ENCODE results near the gene TRPC6. TPM values are rescaled to one million over a fixed set of nuclear protein-coding genes. Genes with fewer than 3 reads are reported as not detected.

The TRPC6 gene
- total and polyA plus RNA-seq, 7 donors, result 0.04 to 1.1 (median 0.21) TPM

- WGBS, 3 donors, result 49 to 71% (median 54%) methylated on average over 1 of the region's 1 CpG
- Histone ChIP-seq H3K36me3 (ENCODE audit: insufficient read depth in 1 of 2, low read depth in 1 of 2) (no peaks in the 10 kb centered on the region), H3K4me3 (no peak overlapping the region), H3K9me3 (no peaks in the 10 kb centered on the region), H3K4me1 (no peaks in the 10 kb centered on the region), H3K27ac (no peak overlapping the region), H3K27me3 (ENCODE audit: insufficient read depth in 3 of 3, low read length in 2 of 3) (no peaks in the 10 kb centered on the region)
- intact Hi-C loops (cut with DNase I), result no loop called here
- TF ChIP-seq, protein P1, sequence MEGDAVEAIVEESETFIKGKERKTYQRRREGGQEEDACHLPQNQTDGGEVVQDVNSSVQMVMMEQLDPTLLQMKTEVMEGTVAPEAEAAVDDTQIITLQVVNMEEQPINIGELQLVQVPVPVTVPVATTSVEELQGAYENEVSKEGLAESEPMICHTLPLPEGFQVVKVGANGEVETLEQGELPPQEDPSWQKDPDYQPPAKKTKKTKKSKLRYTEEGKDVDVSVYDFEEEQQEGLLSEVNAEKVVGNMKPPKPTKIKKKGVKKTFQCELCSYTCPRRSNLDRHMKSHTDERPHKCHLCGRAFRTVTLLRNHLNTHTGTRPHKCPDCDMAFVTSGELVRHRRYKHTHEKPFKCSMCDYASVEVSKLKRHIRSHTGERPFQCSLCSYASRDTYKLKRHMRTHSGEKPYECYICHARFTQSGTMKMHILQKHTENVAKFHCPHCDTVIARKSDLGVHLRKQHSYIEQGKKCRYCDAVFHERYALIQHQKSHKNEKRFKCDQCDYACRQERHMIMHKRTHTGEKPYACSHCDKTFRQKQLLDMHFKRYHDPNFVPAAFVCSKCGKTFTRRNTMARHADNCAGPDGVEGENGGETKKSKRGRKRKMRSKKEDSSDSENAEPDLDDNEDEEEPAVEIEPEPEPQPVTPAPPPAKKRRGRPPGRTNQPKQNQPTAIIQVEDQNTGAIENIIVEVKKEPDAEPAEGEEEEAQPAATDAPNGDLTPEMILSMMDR (IDR thresholded peaks at IDR 0.05), result no peak
- no peak for ATAC-seq
- DNase-seq, result no peak
Observed at GRCh38 chr11:101498891-101499290, 84.9 kb downstream of the TRPC6 start.

- no peaks in the 10 kb centered on the region for H3K36me3 ChIP-seq (ENCODE audit: insufficient read depth in 1 of 2, low read depth in 1 of 2)
- no peak overlapping the region for H3K27ac ChIP-seq
- H3K4me1 ChIP-seq, result no peaks in the 10 kb centered on the region
- intact Hi-C loops (cut with DNase I), result no loop called here
- DNase-seq (no peak), ATAC-seq (no peak)
- H3K4me3 ChIP-seq, result no peak overlapping the region
- 40 to 51% (median 46%) methylated on average over 5 of the region's 5 CpGs for WGBS, 3 donors
- no peaks in the 10 kb centered on the region for H3K27me3 ChIP-seq (ENCODE audit: insufficient read depth in 3 of 3, low read length in 2 of 3)
- H3K9me3 ChIP-seq, result no peaks in the 10 kb centered on the region
- TF ChIP-seq, protein P1 (IDR thresholded peaks at IDR 0.05), result no peak
Observed at GRCh38 chr11:101497291-101497690, 86.5 kb downstream of the TRPC6 start.

- Histone ChIP-seq H3K27ac (no peak overlapping the region), H3K27me3 (ENCODE audit: insufficient read depth in 3 of 3, low read length in 2 of 3) (no peaks in the 10 kb centered on the region), H3K36me3 (ENCODE audit: insufficient read depth in 1 of 2, low read depth in 1 of 2) (no peaks in the 10 kb centered on the region), H3K4me1 (no peaks in the 10 kb centered on the region), H3K9me3 (no peaks in the 10 kb centered on the region), H3K4me3 (no peak overlapping the region)
- intact Hi-C loops (cut with DNase I), result no loop called here
- TF ChIP-seq, protein P1 (IDR thresholded peaks at IDR 0.05), result no peak
- no peak for ATAC-seq
- 29 to 83% (median 44%) methylated on average over 2 of the region's 2 CpGs for WGBS, 3 donors
- DNase-seq, result no peak
Observed at GRCh38 chr11:101487775-101488174, 96.0 kb downstream of the TRPC6 start.

GRCh38 chr11:101482556-101483124, 101.2 kb downstream of the TRPC6 start:
- 21 to 90% (median 62%) methylated on average over 4 of the region's 4 CpGs for WGBS, 3 donors
- no peaks in the 10 kb centered on the region for H3K9me3 ChIP-seq
- H3K36me3 ChIP-seq (ENCODE audit: insufficient read depth in 1 of 2, low read depth in 1 of 2), result no peaks in the 10 kb centered on the region
- H3K27me3 ChIP-seq (ENCODE audit: insufficient read depth in 3 of 3, low read length in 2 of 3), result no peaks in the 10 kb centered on the region
- DNase-seq (no peak), ATAC-seq (no peak)
- no peak overlapping the region for H3K4me3 ChIP-seq
- TF ChIP-seq, protein P1 (IDR thresholded peaks at IDR 0.05), result no peak
- H3K4me1 ChIP-seq, result no peaks in the 10 kb centered on the region
- no peak overlapping the region for H3K27ac ChIP-seq
- intact Hi-C loops (cut with DNase I), result no loop called here

Data from psoas muscle (tissue), 8 donors.